ENCODE results near the gene CENPE. TPM values are rescaled to one million over a fixed set of nuclear protein-coding genes. Genes with fewer than 3 reads are reported as not detected.

Gene CENPE
- total RNA-seq, 1 experiment from 2014 or later, result 38.1 TPM

DNA sequence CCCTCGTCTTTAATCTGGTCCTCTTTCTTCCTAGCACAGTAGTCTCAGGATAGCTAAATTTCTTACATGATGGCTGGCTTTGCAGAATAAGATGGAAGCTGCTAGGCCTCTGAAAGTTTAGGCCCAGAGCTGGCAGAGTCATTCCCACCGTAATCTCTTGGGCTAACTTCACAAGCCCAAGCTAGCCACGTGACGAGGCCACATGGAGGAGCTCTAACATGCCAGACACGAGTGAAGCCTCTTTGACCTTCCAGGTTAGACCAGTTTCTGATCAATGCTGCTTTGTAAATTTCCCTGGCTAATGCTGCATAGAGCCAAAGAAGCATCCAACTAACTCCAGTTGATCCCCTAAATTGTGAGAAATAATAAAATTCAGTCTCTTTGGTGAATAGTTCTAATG, 9.5 kb upstream of the CENPE start:
- H3K27ac ChIP-seq (ENCODE audit: insufficient read length, low read depth, low read length), result no peak overlapping the region
- H2BK5ac ChIP-seq (ENCODE audit: insufficient read length, low read length), result no peak overlapping the region
- H4K5ac ChIP-seq (ENCODE audit: insufficient read length, low read depth, low read length), result no peak overlapping the region
- Mint-ChIP-seq H3K4me1 (peaks cover 0 to 7% of the 10 kb centered on the region in 2 experiments; a peak in 3 of 4 replicates), H3K9me3 (no peaks in the 10 kb centered on the region), H3K27me3 (ENCODE audit: low read depth) (no peaks in the 10 kb centered on the region), H3K36me3 (ENCODE audit: insufficient read depth in 1 of 3, low read depth in 3 of 3) (peaks cover 0 to 3% (median 0%) of the 10 kb centered on the region in 3 experiments; a peak in 3 of 7 replicates), H3K27ac (no peak overlapping the region), H3K4me3 (no peak overlapping the region)
- no peak overlapping the region for H3K56ac ChIP-seq (ENCODE audit: insufficient read length, low read depth, low read length)
- no peak overlapping the region for H3T11ph ChIP-seq (ENCODE audit: low read length)
- no peak overlapping the region for H4K8ac ChIP-seq (replicated peaks; ENCODE audit: insufficient read length, low read depth, low read length)
- TF ChIP-seq CTCF (conservative IDR thresholded peaks at IDR 0.05), result peak; percentile 59
- H2BK20ac ChIP-seq (ENCODE audit: low read depth, low read length, poor library complexity, severe bottlenecking), result no peak overlapping the region
- H3K27me3 ChIP-seq (ENCODE audit: insufficient read depth, low read length), result no peaks in the 10 kb centered on the region
- H3K9ac ChIP-seq (ENCODE audit: extremely low read depth, insufficient read length, low read length), result no peak overlapping the region
- no peak overlapping the region for H2BK12ac ChIP-seq (ENCODE audit: insufficient read length, low read depth, low read length)
- H3K79me2 ChIP-seq (ENCODE audit: insufficient read depth, low read length), result no peaks in the 10 kb centered on the region
- no peak overlapping the region for H2BK15ac ChIP-seq (ENCODE audit: low read depth, low read length)
- H4K91ac ChIP-seq (ENCODE audit: insufficient read length, low read depth, low read length), result no peak overlapping the region
- no peak overlapping the region for H3K4ac ChIP-seq (ENCODE audit: low read depth, low read length)
- H3K18ac ChIP-seq (ENCODE audit: insufficient read length, low read depth, low read length), result no peak overlapping the region
- H2BK120ac ChIP-seq (ENCODE audit: low read depth, low read length, poor library complexity, severe bottlenecking), result no peak overlapping the region
- no peaks in the 10 kb centered on the region for H3K9me3 ChIP-seq (ENCODE audit: control insufficient read depth, low read depth, low read length)
- H3K14ac ChIP-seq (ENCODE audit: insufficient read depth, low read length), result no peak overlapping the region
- no peaks in the 10 kb centered on the region for H3K79me1 ChIP-seq (ENCODE audit: insufficient read depth, low read depth, low read length, poor library complexity, severe bottlenecking)
- no peaks in the 10 kb centered on the region for H3K4me1 ChIP-seq (ENCODE audit: insufficient read depth, low read length)
- no peak overlapping the region for H2AFZ ChIP-seq (ENCODE audit: low read length)
- no peak overlapping the region for H3K4me2 ChIP-seq (ENCODE audit: insufficient read depth, insufficient read length, low read length)
- no peaks in the 10 kb centered on the region for H4K20me1 ChIP-seq (ENCODE audit: control insufficient read depth, insufficient read depth, insufficient read length)
- no peaks in the 10 kb centered on the region for H3K23me2 ChIP-seq (ENCODE audit: insufficient read length, low read depth, low read length, poor library complexity, severe bottlenecking)
- WGBS (ENCODE audit: extremely low coverage, insufficient read length, low lambda C conversion rate), result no CpG with 5 or more reads among the region's 5 CpGs
- H2AK5ac ChIP-seq (ENCODE audit: insufficient read length, low read length), result no peak overlapping the region
- H3K23ac ChIP-seq (ENCODE audit: insufficient read length, low read depth, low read length), result no peak overlapping the region
- peak; percentile 58 for DNase-seq

Measured in H9 (cell line).